CD1c-positive myeloid dendritic cell (primary cell): ENCODE measurements around the gene PROSER2.

Source experiments
- DNase-seq: peaks from one replicate; pipeline ENCODE4 v3.0.0-alpha.2; 2016; ENCODE audit errors: extremely low spot score

PROSER2 gene

GRCh38 chr10:11823122-11823988, at the start of gene PROSER2:
TSS of gene PROSER2 (plus strand) at chr10:11823356. CDS start at chr10:11852078, 28,722 bp downstream.
- DNase-seq = peak; percentile 79

GRCh38 chr10:11773761-11774441, 49.3 kb upstream of the PROSER2 start:
- no peak for DNase-seq

GRCh38 chr10:11775412-11775811, 47.7 kb upstream of the PROSER2 start:
- no peak for DNase-seq

GRCh38 chr10:11776080-11776479, 47.1 kb upstream of the PROSER2 start:
- DNase-seq = no peak

GRCh38 chr10:11781114-11781513, 42.0 kb upstream of the PROSER2 start:
- no peak for DNase-seq

- peak; percentile 65 for DNase-seq
Measured at GRCh38 chr10:11782793-11783557, 40.2 kb upstream of the PROSER2 start.

GRCh38 chr10:11783558-11783865, 39.6 kb upstream of the PROSER2 start:
- no peak for DNase-seq

GRCh38 chr10:11787374-11787773, 35.8 kb upstream of the PROSER2 start:
- no peak for DNase-seq

- no peak for DNase-seq
Measured at GRCh38 chr10:11787846-11788245, 35.3 kb upstream of the PROSER2 start.

- no peak for DNase-seq
Measured at GRCh38 chr10:11789306-11789705, 33.9 kb upstream of the PROSER2 start.

- DNase-seq = no peak
Measured at GRCh38 chr10:11789956-11790355, 33.2 kb upstream of the PROSER2 start.

- no peak for DNase-seq
Measured at GRCh38 chr10:11793762-11794479, 29.2 kb upstream of the PROSER2 start.

- no peak for DNase-seq
Measured at GRCh38 chr10:11794566-11794965, 28.6 kb upstream of the PROSER2 start.

GRCh38 chr10:11795101-11795920, 27.8 kb upstream of the PROSER2 start:
- no peak for DNase-seq

GRCh38 chr10:11796474-11796873, 26.7 kb upstream of the PROSER2 start:
- DNase-seq = no peak

GRCh38 chr10:11797281-11797680, 25.9 kb upstream of the PROSER2 start:
- DNase-seq = no peak

GRCh38 chr10:11797847-11798633, 25.1 kb upstream of the PROSER2 start:
- DNase-seq = no peak

GRCh38 chr10:11798845-11799735, 24.1 kb upstream of the PROSER2 start:
- DNase-seq = no peak

- no peak for DNase-seq
Measured at GRCh38 chr10:11799736-11800080, 23.4 kb upstream of the PROSER2 start.
